Thymus (tissue), 11 donors: ENCODE results near the gene HIVEP3. TPM values are rescaled to one million over a fixed set of nuclear protein-coding genes. Genes with fewer than 3 reads are reported as not detected.

Experiments
- DNase-seq, 9 donors: peaks; one replicate each; pipeline ENCODE4 v3.0.0-alpha.2; 2013; ENCODE audit warnings: low spot score in 9 of 9, low read depth in 6 of 9, missing footprints in 1 of 9
- H3K27ac ChIP-seq, 2 donors: one replicate each; pipeline ENCODE4 v1.5.1; 2013; ENCODE audit warnings: control low read depth in 1 of 2, low read depth in 1 of 2, low read length in 1 of 2, mild to moderate bottlenecking in 1 of 2, moderate library complexity in 1 of 2
- H3K27me3 ChIP-seq, 2 donors: one replicate each; pipeline ENCODE4 v1.5.1; 2013; ENCODE audit warnings: low read length in 1 of 2; ENCODE audit not compliant: control insufficient read depth in 2 of 2, insufficient read depth in 1 of 2
- H3K36me3 ChIP-seq, 2 donors: one replicate each; pipeline ENCODE4 v1.5.1; 2013; ENCODE audit warnings: low read length in 1 of 2, mild to moderate bottlenecking in 1 of 2, moderate library complexity in 1 of 2; ENCODE audit not compliant: control insufficient read depth in 2 of 2, insufficient read depth in 2 of 2
- H3K4me1 ChIP-seq, 2 donors: one replicate each; pipeline ENCODE4 v1.5.1; 2013; ENCODE audit warnings: low read length in 2 of 2; ENCODE audit not compliant: control insufficient read depth in 2 of 2, insufficient read depth in 2 of 2
- H3K4me3 ChIP-seq, 2 donors: one replicate each; pipeline ENCODE4 v1.5.1; 2013; ENCODE audit warnings: low read length in 2 of 2, control low read depth in 1 of 2, mild to moderate bottlenecking in 1 of 2
- H3K9me3 ChIP-seq, 2 donors: one replicate each; pipeline ENCODE4 v1.5.1; 2013; ENCODE audit warnings: low read length in 1 of 2, mild to moderate bottlenecking in 1 of 2; ENCODE audit not compliant: control insufficient read depth in 2 of 2, insufficient read depth in 1 of 2
- WGBS: extraction: QIAGEN DNeasy Blood & Tissue Kit; methylation state at CpG from one replicate; pipeline ENCODE4 v1.1.7; 2013; 5-methylcytosine and 5-hydroxymethylcytosine counted together
- polyA plus RNA-seq: library from polyadenylated mRNA; stranded (reverse); fragments of 200-250 nt; gene quantifications from one replicate; pipeline ENCODE4 v1.2.3, GENCODE V29; 2013
- total RNA-seq: library from RNA; stranded (reverse); fragments of 120-200 nt; gene quantifications from one replicate; pipeline ENCODE4 v1.2.4, GENCODE V29; 2013
- donor health status: healthy.

The HIVEP3 gene
- total and polyA plus RNA-seq, 2 donors, result 6.7 to 12.1 TPM

DNA sequence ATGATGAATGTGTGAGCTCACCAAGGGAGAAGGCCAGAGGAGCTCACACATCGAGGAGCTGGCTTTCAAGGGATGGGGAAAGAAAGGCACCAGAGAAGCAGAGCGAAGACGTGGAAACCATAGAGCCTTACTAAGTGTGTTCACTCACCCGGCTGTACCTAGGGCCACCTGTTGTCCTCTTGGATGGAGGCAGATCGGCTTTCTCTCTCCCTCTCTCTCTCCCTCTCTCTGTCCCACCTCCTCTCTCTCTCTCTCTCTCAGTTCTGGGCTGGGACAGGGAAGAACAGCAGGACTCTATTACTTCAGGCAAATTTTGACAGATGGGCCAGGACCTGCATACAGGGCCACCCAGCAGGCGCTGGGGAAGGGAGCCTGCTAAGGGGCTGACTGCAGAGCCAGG is 64.8 kb downstream of the HIVEP3 start:
- H3K9me3 ChIP-seq, result no peaks in the 10 kb centered on the region
- peaks cover 3 to 30% of the 10 kb centered on the region in 2 donors for H3K4me1 ChIP-seq
- H3K36me3 ChIP-seq, result peaks cover 0 to 3% of the 10 kb centered on the region in 2 donors
- H3K27me3 ChIP-seq, result no peaks in the 10 kb centered on the region
- no peak overlapping the region for H3K4me3 ChIP-seq
- DNase-seq, result no peak
- no peak overlapping the region for H3K27ac ChIP-seq
- WGBS, result 86% methylated on average over 6 of the region's 6 CpGs

DNA sequence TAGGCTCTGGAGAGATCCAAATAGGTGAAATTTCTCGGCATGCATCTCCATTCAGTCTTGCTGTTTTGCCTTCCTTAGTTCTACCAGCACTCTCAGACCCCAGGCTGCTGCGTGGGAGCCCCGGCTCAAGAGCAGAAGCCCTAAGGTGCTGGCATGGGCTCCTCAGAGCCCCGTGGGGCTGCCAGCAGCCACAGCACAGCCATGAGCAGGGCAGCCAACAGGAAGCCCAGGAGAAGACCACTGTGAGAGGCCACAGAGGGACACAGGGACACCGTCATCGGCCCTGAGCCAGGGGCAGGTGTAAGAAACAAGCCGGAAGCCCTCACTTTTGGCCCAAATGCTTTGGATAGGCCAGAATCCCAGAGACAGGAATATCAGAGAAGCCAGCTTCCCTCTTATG is 66.6 kb downstream of the HIVEP3 start:
- Histone ChIP-seq H3K27me3 (no peaks in the 10 kb centered on the region), H3K4me1 (peaks cover 3 to 30% of the 10 kb centered on the region in 2 donors), H3K36me3 (peaks cover 0 to 3% of the 10 kb centered on the region in 2 donors), H3K4me3 (no peak overlapping the region), H3K9me3 (no peaks in the 10 kb centered on the region), H3K27ac (no peak overlapping the region)
- no peak for DNase-seq
- WGBS, result 94% methylated on average over 7 of the region's 7 CpGs

DNA sequence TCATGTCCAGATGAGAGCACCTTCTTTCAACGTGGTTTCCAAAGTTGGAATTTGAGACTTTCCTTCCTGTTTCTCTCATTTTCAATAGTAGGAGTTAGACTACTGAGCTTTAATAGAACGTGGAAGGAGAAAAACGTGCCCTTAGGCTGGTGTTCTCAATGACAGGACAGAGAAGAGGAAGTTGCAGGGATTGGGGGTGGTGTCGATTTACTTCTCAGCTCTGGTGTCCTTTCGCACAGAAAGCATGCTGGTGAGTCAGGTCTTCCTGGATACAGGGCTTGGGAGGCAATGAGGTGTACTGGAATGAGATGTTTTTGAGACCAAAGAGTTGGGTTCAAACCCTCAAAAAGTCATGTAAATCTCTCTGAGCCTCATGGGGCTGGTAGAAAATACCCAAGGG is 67.1 kb downstream of the HIVEP3 start:
- DNase-seq, result no peak
- Histone ChIP-seq H3K27me3 (no peaks in the 10 kb centered on the region), H3K27ac (no peak overlapping the region), H3K9me3 (no peaks in the 10 kb centered on the region), H3K4me1 (peaks cover 3 to 25% of the 10 kb centered on the region in 2 donors), H3K4me3 (no peak overlapping the region), H3K36me3 (peaks cover 3% of the 10 kb centered on the region in 2 donors)
- 29% methylated on average over 5 of the region's 5 CpGs for whole genome bisulfite sequencing

DNA sequence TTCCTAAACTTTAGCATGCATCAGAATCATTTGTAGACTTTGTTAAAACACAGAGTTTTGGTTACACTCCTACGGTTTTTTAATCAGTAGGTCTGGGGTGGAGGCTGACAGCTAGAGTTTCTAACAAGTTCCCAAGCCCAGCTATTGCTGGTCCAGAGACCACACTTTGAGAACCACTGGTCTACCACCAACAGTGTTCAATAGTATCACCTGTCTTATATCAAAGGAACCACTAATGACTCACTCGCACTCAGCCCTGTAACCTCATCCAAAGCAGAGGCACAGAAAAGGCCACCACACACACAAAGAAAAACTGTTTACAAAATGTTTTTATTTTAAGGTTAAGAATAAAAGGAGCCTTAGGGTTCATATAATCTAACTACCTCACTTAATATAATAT is 68.7 kb downstream of the HIVEP3 start:
- Histone ChIP-seq H3K27ac (no peak overlapping the region), H3K4me3 (no peak overlapping the region), H3K4me1 (peaks cover 3 to 23% of the 10 kb centered on the region in 2 donors), H3K9me3 (no peaks in the 10 kb centered on the region), H3K36me3 (peaks cover 3% of the 10 kb centered on the region in 2 donors), H3K27me3 (no peaks in the 10 kb centered on the region)
- DNase-seq, result no peak
- WGBS, result 41% methylated on average over 2 of the region's 2 CpGs

DNA sequence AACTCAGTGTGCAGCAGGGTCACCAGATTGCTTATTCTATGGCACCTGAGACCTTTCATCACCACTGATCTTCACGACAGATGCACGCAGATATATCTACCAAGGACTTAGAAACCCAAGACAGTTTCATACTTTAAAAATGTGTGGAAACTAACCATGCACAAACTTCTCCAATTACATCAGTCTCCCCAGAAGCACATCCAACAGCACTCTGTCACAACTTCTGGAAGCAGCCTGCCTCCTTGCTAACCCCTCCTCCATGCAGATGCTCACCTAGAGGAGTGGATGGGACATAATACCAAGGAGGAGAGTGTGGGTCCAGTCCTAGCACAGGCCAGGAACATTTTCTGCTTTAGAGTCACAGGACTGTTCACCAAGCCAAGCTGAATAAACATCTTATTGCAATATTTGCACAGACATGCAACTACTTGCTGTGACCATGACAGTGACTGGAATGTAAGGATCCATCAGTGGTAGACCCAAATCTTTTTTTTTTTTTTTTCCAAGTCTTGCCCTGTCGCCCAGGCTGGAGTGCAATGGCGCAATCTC is 69.4 kb downstream of the HIVEP3 start:
- no peak for DNase-seq
- H3K27ac ChIP-seq, result no peak overlapping the region
- H3K9me3 ChIP-seq, result no peaks in the 10 kb centered on the region
- no peaks in the 10 kb centered on the region for H3K27me3 ChIP-seq
- H3K36me3 ChIP-seq, result peaks cover 3% of the 10 kb centered on the region in 2 donors
- no peak overlapping the region for H3K4me3 ChIP-seq
- 94% methylated on average over 4 of the region's 4 CpGs for WGBS
- peaks cover 3 to 23% of the 10 kb centered on the region in 2 donors for H3K4me1 ChIP-seq

DNA sequence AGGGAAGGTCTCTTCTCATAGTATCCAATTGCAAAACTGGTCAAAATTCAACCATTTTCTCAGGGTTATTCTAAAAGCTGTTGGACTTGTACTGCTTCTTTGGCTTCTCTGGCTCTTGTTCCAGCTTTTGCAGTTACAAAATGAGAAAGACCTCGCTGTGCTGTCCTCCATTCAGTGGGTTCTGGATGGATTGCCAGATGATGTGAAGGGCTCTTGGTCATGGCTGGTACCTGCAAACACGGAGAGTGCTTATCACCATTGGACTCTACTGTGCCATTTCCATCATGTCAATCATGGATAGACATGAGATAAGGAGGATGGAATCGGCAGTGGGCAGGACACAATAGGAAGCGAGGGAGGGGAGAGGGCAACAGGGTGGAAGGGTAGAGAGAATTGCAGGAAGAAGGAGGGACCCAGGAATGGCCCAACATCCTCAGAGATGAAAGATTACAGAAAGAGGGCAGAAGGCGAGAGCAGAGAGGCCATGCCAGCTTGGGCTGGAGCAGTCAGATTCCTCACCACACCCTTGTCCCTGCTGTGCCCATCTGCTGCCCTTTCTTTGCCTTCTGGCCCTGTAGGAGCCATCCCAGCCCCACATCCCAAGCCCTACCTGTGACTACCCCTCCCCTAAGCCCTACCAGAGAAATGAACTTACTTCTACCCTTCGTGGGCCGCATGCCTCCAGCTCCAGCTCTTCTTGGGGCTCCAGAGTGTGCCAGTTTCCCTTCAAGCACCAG is 70.3 kb downstream of the HIVEP3 start:
- Histone ChIP-seq H3K27ac (no peak overlapping the region), H3K9me3 (no peaks in the 10 kb centered on the region), H3K27me3 (no peaks in the 10 kb centered on the region), H3K4me3 (no peak overlapping the region), H3K36me3 (peaks cover 0 to 3% of the 10 kb centered on the region in 2 donors), H3K4me1 (peaks cover 3 to 23% of the 10 kb centered on the region in 2 donors)
- no peak for DNase-seq
- 96% methylated on average over 7 of the region's 7 CpGs for WGBS

DNA sequence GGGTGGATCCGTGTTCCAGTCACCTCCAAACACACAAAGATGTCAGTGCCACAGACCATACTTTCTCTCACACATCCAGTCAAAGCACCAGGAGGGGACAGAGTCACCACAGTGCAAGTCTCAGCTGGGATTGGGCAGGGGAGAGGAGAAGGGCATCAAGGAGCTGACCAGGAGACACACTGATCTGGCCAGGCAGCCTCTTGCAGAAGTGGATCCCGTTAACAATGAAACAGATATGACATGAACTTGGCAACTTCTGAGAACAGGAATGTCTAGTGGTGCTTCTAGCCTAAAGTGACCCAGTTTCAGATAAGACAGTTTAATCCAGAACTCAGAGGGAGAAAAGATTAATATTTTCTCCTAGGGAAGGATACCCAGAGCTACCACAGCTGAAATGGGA is 71.0 kb downstream of the HIVEP3 start:
- no peaks in the 10 kb centered on the region for H3K27me3 ChIP-seq
- H3K36me3 ChIP-seq, result peaks cover 0 to 3% of the 10 kb centered on the region in 2 donors
- no peaks in the 10 kb centered on the region for H3K9me3 ChIP-seq
- peaks cover 3 to 22% of the 10 kb centered on the region in 2 donors for H3K4me1 ChIP-seq
- H3K4me3 ChIP-seq, result no peak overlapping the region
- H3K27ac ChIP-seq, result no peak overlapping the region
- 95% methylated on average over 2 of the region's 2 CpGs for WGBS
- DNase-seq, result no peak

DNA sequence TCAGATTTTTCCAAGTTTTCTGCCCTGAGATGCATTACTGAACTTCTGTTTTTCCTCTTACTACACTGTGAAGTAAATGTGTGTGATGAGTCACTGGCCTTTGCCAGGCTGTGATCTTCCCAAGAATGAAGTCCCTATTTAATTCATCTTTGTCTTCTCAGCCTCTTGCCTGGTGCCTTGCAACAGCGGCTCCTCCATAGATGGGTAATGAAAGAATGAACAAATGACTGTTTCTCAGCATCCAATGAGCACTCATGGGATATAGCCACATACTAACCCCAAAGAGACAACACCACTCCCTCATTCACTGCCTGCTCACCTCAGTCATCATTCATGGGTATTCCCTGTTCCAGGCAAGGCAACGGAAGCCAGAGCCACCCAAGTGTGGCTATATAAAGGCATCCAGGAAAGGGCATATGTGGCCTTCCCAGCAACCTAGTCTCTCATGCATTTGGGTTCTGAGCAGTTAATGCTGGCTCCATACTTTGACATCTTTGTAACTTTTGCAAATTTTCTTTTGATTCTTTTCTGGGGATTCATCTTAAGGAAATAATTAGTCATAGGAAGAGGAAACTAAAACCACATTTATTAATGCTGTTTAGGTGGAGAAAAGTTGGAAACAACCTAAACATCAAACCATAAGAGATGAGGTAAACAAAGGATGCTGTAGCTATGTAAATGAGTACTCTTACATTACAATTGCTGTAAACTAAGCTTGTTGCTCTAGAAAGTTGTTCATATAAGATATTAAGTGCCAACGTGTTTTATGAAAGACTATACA is 71.9 kb downstream of the HIVEP3 start:
- H3K27ac ChIP-seq, result no peak overlapping the region
- H3K9me3 ChIP-seq, result no peaks in the 10 kb centered on the region
- peaks cover 3 to 18% of the 10 kb centered on the region in 2 donors for H3K4me1 ChIP-seq
- no peak overlapping the region for H3K4me3 ChIP-seq
- H3K36me3 ChIP-seq, result peaks cover 0 to 3% of the 10 kb centered on the region in 2 donors
- 97% methylated on average over 3 of the region's 3 CpGs for WGBS
- no peak for DNase-seq
- H3K27me3 ChIP-seq, result no peaks in the 10 kb centered on the region

DNA sequence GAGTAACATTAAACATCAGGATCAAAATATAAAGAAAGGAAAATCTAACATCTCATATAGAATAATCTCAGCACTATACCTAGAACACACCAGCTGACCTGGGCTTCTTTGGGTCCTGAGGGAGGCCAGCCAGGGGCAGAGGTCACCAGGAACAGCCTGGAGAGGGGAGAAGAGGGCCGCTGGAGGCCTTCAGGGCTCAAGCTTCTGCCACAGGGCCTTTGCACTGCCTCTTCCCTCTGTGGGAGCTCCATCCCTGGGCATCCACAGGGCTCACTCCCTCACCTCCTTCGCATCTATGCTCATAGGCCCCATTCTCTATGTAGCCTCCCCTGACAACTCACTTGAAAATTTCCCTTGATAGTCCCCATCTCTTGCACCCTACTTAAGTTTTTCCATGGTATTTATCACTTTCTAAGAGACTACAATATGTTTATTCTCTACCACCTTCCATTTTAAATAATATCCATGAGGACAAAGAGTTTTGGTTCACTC is 73.9 kb downstream of the HIVEP3 start:
- H3K4me3 ChIP-seq, result no peak overlapping the region
- no peak overlapping the region for H3K27ac ChIP-seq
- no peaks in the 10 kb centered on the region for H3K27me3 ChIP-seq
- 90% methylated on average over 2 of the region's 2 CpGs for WGBS
- DNase-seq, result no peak
- H3K4me1 ChIP-seq, result peaks cover 2 to 14% of the 10 kb centered on the region in 2 donors
- H3K36me3 ChIP-seq, result peaks cover 0 to 3% of the 10 kb centered on the region in 2 donors
- H3K9me3 ChIP-seq, result no peaks in the 10 kb centered on the region
